Muscle layer of duodenum (tissue), 2 donors: ENCODE results near the gene SPNS3.

ENCODE experiments used
- H3K27ac ChIP-seq: one replicate; pipeline ENCODE4 v1.7.0; 2013; ENCODE audit warnings: mild to moderate bottlenecking, low read length
- H3K27me3 ChIP-seq: one replicate; pipeline ENCODE4 v1.7.0; 2013; ENCODE audit warnings: low read depth, mild to moderate bottlenecking, control low read depth, low read length
- H3K36me3 ChIP-seq, 2 donors: one replicate each; pipeline ENCODE4 v1.7.0; 2013; ENCODE audit warnings: low read length in 2 of 2, control low read depth in 1 of 2, mild to moderate bottlenecking in 1 of 2; ENCODE audit not compliant: insufficient read depth in 2 of 2, control insufficient read depth in 1 of 2
- H3K4me1 ChIP-seq, 2 donors: one replicate each; pipeline ENCODE4 v1.7.0; 2013; ENCODE audit warnings: low read length in 2 of 2, mild to moderate bottlenecking in 2 of 2, control low read depth in 1 of 2, moderate library complexity in 1 of 2; ENCODE audit not compliant: insufficient read depth in 2 of 2, control insufficient read depth in 1 of 2
- H3K4me3 ChIP-seq, 2 donors: one replicate each; pipeline ENCODE4 v1.7.0; 2013; ENCODE audit warnings: low read length in 2 of 2, low read depth in 1 of 2, mild to moderate bottlenecking in 1 of 2
- H3K9me3 ChIP-seq, 2 donors: one replicate each; pipeline ENCODE4 v1.7.0; 2013; ENCODE audit warnings: low read length in 2 of 2, control low read depth in 1 of 2, mild to moderate bottlenecking in 1 of 2; ENCODE audit not compliant: control insufficient read depth in 1 of 2
- donor health status: healthy.

SPNS3 gene

DNA sequence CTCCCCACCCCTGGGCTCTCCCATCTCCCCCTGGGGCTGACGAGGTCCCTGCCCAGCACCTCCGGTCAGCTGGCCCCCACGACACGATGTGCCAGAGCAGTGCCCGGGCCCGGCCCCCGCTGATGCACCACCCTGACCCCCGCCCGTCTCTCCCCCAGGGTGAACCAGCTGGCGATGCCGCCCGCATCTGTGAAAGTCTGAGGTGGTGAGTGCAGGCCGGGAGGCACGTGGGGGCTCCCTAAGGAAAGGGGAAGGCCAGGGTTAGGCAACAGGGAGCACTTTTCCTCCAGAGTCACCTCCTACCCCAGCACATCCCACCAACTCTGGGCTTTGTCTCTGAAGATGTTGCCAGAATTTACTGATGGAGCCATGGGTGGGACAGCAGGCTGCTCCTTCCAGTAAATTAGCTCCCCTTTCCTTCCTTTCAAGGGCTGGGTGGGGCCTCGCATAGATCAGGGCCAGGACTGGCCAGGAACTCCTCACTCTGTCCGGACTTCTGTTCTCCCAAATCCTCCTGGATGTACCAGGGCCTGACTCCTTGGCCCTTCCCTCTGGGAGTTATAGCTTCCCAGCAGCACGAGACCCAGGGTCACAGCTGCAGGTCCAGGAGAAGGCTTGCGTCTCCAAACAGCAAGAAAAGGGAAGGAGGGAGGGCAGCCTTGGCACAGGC is 103.1 kb downstream of the SPNS3 start:
- Histone ChIP-seq H3K4me3 (no peak overlapping the region), H3K4me1 (peaks cover 0 to 44% of the 10 kb centered on the region in 2 donors), H3K27me3 (no peaks in the 10 kb centered on the region), H3K27ac (no peak overlapping the region), H3K9me3 (no peaks in the 10 kb centered on the region), H3K36me3 (peaks cover 8 to 34% of the 10 kb centered on the region in 2 donors)
